Type B pancreatic cell (in vitro differentiated cells): ENCODE measurements around the gene DMD. TPM values are rescaled to one million over a fixed set of nuclear protein-coding genes. Genes with fewer than 3 reads are reported as not detected.

Experiments used
- DNase-seq: peaks from one replicate; pipeline ENCODE4 v3.0.0; 2021; ENCODE audit warnings: mixed read lengths; ENCODE audit not compliant: unreplicated experiment; ENCODE audit errors: extremely low spot score
- H3K27ac Mint-ChIP-seq: 2 replicates; pipeline ENCODE4 v1.8.0; 2021; ENCODE audit warnings: mild to moderate bottlenecking, mixed read lengths
- H3K27me3 Mint-ChIP-seq: 2 replicates; pipeline ENCODE4 v1.8.0; 2021; ENCODE audit warnings: mixed read lengths
- H3K36me3 Mint-ChIP-seq: 2 replicates; pipeline ENCODE4 v1.8.0; 2021; ENCODE audit warnings: mixed read lengths
- H3K4me1 Mint-ChIP-seq: one replicate; pipeline ENCODE4 v1.8.0; 2021; ENCODE audit warnings: mixed read lengths; ENCODE audit not compliant: unreplicated experiment
- H3K4me3 Mint-ChIP-seq: 2 replicates; pipeline ENCODE4 v1.8.0; 2021; ENCODE audit warnings: mild to moderate bottlenecking, mixed read lengths
- H3K9me3 Mint-ChIP-seq: 2 replicates; pipeline ENCODE4 v1.8.0; 2021; ENCODE audit warnings: mixed read lengths
- CTCF ChIP-seq: fragments of 200-600 bp; sonication (generic); conservative IDR thresholded peaks from 2 replicates; pipeline ENCODE4 v1.5.0; 2021; ENCODE audit warnings: antibody characterized with exemption, mild to moderate bottlenecking
- total RNA-seq: library from RNA; stranded (reverse); gene quantifications from 2 replicates; pipeline ENCODE4 v1.2.1, GENCODE V29; 2021; ENCODE audit warnings: low replicate concordance

DMD gene
- total RNA-seq, 1 donor from 2014 or later, result 57.1 TPM

GRCh38 chrX:33109858-33110257 is 101.5 kb downstream of the DMD start:
- no peak for TF ChIP-seq CTCF
- Mint-ChIP-seq H3K9me3 (no peaks in the 10 kb centered on the region), H3K4me1 (no peaks in the 10 kb centered on the region), H3K4me3 (no peak overlapping the region), H3K27ac (no peak overlapping the region), H3K27me3 (no peaks in the 10 kb centered on the region), H3K36me3 (no peaks in the 10 kb centered on the region)
- no peak for DNase-seq

- Mint-ChIP-seq H3K4me1 (no peaks in the 10 kb centered on the region), H3K27me3 (no peaks in the 10 kb centered on the region), H3K4me3 (no peak overlapping the region), H3K9me3 (no peaks in the 10 kb centered on the region), H3K36me3 (no peaks in the 10 kb centered on the region), H3K27ac (no peak overlapping the region)
- TF ChIP-seq CTCF, result no peak
- no peak for DNase-seq
Measured at GRCh38 chrX:33106737-33107136, 104.6 kb downstream of the DMD start.

GRCh38 chrX:33095079-33095478 is 116.3 kb downstream of the DMD start:
- H3K9me3 Mint-ChIP-seq, result no peaks in the 10 kb centered on the region
- no peak overlapping the region for H3K4me3 Mint-ChIP-seq
- no peaks in the 10 kb centered on the region for H3K27me3 Mint-ChIP-seq
- no peak overlapping the region for H3K27ac Mint-ChIP-seq
- H3K36me3 Mint-ChIP-seq, result no peaks in the 10 kb centered on the region
- no peak for TF ChIP-seq CTCF
- no peaks in the 10 kb centered on the region for H3K4me1 Mint-ChIP-seq
- DNase-seq, result no peak

- H3K27ac Mint-ChIP-seq, result no peak overlapping the region
- no peak for TF ChIP-seq CTCF
- H3K9me3 Mint-ChIP-seq, result peaks cover 4% of the 10 kb centered on the region
- no peak overlapping the region for H3K4me3 Mint-ChIP-seq
- no peaks in the 10 kb centered on the region for H3K4me1 Mint-ChIP-seq
- H3K27me3 Mint-ChIP-seq, result peaks cover 2% of the 10 kb centered on the region
- no peaks in the 10 kb centered on the region for H3K36me3 Mint-ChIP-seq
- DNase-seq, result no peak
Measured at GRCh38 chrX:33087411-33087810, 123.9 kb downstream of the DMD start.

GRCh38 chrX:33086886-33087285 is 124.5 kb downstream of the DMD start:
- H3K36me3 Mint-ChIP-seq, result no peaks in the 10 kb centered on the region
- H3K4me1 Mint-ChIP-seq, result no peaks in the 10 kb centered on the region
- H3K9me3 Mint-ChIP-seq, result peaks cover 4% of the 10 kb centered on the region
- H3K27ac Mint-ChIP-seq, result no peak overlapping the region
- TF ChIP-seq CTCF, result no peak
- peaks cover 2% of the 10 kb centered on the region for H3K27me3 Mint-ChIP-seq
- no peak for DNase-seq
- no peak overlapping the region for H3K4me3 Mint-ChIP-seq

GRCh38 chrX:33082371-33082770 is 129.0 kb downstream of the DMD start:
- H3K4me1 Mint-ChIP-seq, result no peaks in the 10 kb centered on the region
- no peaks in the 10 kb centered on the region for H3K36me3 Mint-ChIP-seq
- peaks cover 4% of the 10 kb centered on the region for H3K9me3 Mint-ChIP-seq
- H3K27me3 Mint-ChIP-seq, result peaks cover 2% of the 10 kb centered on the region
- H3K27ac Mint-ChIP-seq, result no peak overlapping the region
- no peak overlapping the region for H3K4me3 Mint-ChIP-seq
- no peak for DNase-seq
- no peak for TF ChIP-seq CTCF
